ENCODE data around the gene NR2C2. TPM values are rescaled to one million over a fixed set of nuclear protein-coding genes. Genes with fewer than 3 reads are reported as not detected.

The NR2C2 gene
- total RNA-seq, 1 donor from 2014 or later: 56.0 TPM

- H3K27ac Mint-ChIP-seq: peak overlapping the region; percentile 100
- H3K27me3 Mint-ChIP-seq: no peaks in the 10 kb centered on the region
- H3K9me3 Mint-ChIP-seq (ENCODE audit: low read depth): no peaks in the 10 kb centered on the region
- H3K36me3 Mint-ChIP-seq (ENCODE audit: insufficient read depth): peaks cover 11% of the 10 kb centered on the region
- peaks cover 39% of the 10 kb centered on the region for H3K4me1 Mint-ChIP-seq (ENCODE audit: low read depth)
- no peak for DNase-seq (ENCODE audit: low spot score, unreplicated experiment)
- TF ChIP-seq, protein P1, sequence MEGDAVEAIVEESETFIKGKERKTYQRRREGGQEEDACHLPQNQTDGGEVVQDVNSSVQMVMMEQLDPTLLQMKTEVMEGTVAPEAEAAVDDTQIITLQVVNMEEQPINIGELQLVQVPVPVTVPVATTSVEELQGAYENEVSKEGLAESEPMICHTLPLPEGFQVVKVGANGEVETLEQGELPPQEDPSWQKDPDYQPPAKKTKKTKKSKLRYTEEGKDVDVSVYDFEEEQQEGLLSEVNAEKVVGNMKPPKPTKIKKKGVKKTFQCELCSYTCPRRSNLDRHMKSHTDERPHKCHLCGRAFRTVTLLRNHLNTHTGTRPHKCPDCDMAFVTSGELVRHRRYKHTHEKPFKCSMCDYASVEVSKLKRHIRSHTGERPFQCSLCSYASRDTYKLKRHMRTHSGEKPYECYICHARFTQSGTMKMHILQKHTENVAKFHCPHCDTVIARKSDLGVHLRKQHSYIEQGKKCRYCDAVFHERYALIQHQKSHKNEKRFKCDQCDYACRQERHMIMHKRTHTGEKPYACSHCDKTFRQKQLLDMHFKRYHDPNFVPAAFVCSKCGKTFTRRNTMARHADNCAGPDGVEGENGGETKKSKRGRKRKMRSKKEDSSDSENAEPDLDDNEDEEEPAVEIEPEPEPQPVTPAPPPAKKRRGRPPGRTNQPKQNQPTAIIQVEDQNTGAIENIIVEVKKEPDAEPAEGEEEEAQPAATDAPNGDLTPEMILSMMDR (IDR thresholded peaks at IDR 0.05; ENCODE audit: unreplicated experiment): no peak
- peak overlapping the region; percentile 99 for H3K4me3 Mint-ChIP-seq (ENCODE audit: low read depth)
Measured at GRCh38 chr3:14948609-14949038, 1.2 kb downstream of the NR2C2 start.

DNA sequence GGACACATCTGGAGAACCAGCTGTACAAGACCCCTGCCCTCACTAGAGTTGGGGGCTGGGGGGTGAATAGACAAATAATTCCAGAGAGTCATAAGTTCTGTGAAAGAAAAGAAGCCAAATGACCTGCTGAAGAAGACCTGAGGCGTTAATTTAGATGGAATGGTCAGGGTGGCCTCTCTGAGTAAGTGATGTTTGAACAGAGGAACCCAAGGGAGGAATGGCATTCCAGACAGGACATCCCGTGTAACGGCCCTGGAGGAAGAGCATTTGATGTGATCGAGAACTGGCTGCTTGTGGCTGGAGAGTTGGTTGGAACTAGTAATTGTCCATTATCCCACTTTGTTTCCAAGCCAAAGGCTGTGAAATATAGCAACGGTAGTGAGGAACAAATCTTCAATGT is 1.7 kb downstream of the NR2C2 start:
- Mint-ChIP-seq H3K36me3 (ENCODE audit: insufficient read depth) (peaks cover 7% of the 10 kb centered on the region), H3K9me3 (ENCODE audit: low read depth) (no peaks in the 10 kb centered on the region), H3K4me3 (ENCODE audit: low read depth) (peak overlapping the region; percentile 99), H3K27ac (peak overlapping the region; percentile 100), H3K27me3 (no peaks in the 10 kb centered on the region), H3K4me1 (ENCODE audit: low read depth) (peaks cover 34% of the 10 kb centered on the region)
- TF ChIP-seq, protein P1 (IDR thresholded peaks at IDR 0.05; ENCODE audit: unreplicated experiment): no peak
- no peak for DNase-seq (ENCODE audit: low spot score, unreplicated experiment)

DNA sequence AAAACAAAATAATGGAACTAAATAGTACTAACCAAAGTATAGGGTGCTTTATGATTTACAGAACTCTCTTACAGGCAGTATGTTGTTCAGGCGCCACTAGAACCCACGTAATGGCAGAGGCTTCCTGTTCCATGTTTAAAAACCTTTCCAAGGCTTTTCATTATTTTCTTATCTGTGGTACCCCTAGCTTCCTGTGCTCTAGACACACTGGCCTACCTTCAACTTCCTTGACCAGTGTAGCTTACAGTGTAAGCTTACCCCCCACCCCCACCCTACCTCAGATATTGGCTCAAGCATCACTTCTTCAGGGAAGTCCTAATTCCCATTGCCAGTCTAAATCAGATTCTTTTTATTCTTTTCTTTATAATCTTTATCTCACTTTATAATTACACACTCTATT is 2.9 kb downstream of the NR2C2 start:
- Mint-ChIP-seq H3K4me1 (ENCODE audit: low read depth) (peaks cover 34% of the 10 kb centered on the region), H3K9me3 (ENCODE audit: low read depth) (no peaks in the 10 kb centered on the region), H3K27me3 (no peaks in the 10 kb centered on the region), H3K27ac (no peak overlapping the region), H3K4me3 (ENCODE audit: low read depth) (no peak overlapping the region), H3K36me3 (ENCODE audit: insufficient read depth) (peaks cover 8% of the 10 kb centered on the region)
- TF ChIP-seq, protein P1 (IDR thresholded peaks at IDR 0.05; ENCODE audit: unreplicated experiment): no peak
- no peak for DNase-seq (ENCODE audit: low spot score, unreplicated experiment)

- Mint-ChIP-seq H3K4me1 (ENCODE audit: low read depth) (peaks cover 20% of the 10 kb centered on the region), H3K4me3 (ENCODE audit: low read depth) (no peak overlapping the region), H3K9me3 (ENCODE audit: low read depth) (no peaks in the 10 kb centered on the region), H3K27ac (peak overlapping the region; percentile 1), H3K27me3 (no peaks in the 10 kb centered on the region), H3K36me3 (ENCODE audit: insufficient read depth) (peaks cover 3% of the 10 kb centered on the region)
- no peak for DNase-seq (ENCODE audit: low spot score, unreplicated experiment)
- TF ChIP-seq, protein P1 (IDR thresholded peaks at IDR 0.05; ENCODE audit: unreplicated experiment): no peak
Measured at GRCh38 chr3:14957153-14957552, 9.8 kb downstream of the NR2C2 start.

DNA sequence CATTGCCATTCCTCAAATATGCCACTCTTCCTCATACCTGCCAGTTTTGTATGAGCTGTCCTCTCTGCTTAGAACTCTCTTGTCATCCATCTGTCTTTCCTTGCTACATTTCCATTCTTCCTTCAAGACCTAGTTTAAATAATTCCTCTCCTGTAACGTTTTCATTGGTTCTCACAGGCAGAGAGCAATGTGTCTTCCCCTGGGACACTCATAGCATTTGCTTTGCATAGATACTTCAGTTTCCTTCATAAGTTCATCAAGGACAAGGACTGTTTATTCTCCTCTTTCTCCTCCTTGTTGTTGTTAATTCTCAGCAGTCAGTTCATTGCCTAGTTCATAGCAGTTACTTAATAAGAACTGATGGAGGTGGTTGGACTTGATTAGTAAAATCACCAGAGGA is 10.5 kb downstream of the NR2C2 start:
- Mint-ChIP-seq H3K4me3 (ENCODE audit: low read depth) (no peak overlapping the region), H3K4me1 (ENCODE audit: low read depth) (peaks cover 16% of the 10 kb centered on the region), H3K27me3 (no peaks in the 10 kb centered on the region), H3K27ac (no peak overlapping the region), H3K36me3 (ENCODE audit: insufficient read depth) (peaks cover 6% of the 10 kb centered on the region), H3K9me3 (ENCODE audit: low read depth) (no peaks in the 10 kb centered on the region)
- no peak for DNase-seq (ENCODE audit: low spot score, unreplicated experiment)
- TF ChIP-seq, protein P1 (IDR thresholded peaks at IDR 0.05; ENCODE audit: unreplicated experiment): no peak

Measured in progenitor cell of endocrine pancreas (in vitro differentiated cells).